HG02870 (cell line): ENCODE data around the gene OR13C4.
"Not testable (repeated sequence)": the region's sequence is repeated elsewhere in the genome, so short reads cannot be mapped to it uniquely, and the experiment has no call there.

Source experiments
- ATAC-seq: cut with Tn5 transposase; IDR thresholded peaks from one replicate; pipeline ENCODE4 v1.9.1; 2021; ENCODE audit warnings: mild to moderate bottlenecking, moderate library complexity; ENCODE audit not compliant: unreplicated experiment

OR13C4 gene

DNA sequence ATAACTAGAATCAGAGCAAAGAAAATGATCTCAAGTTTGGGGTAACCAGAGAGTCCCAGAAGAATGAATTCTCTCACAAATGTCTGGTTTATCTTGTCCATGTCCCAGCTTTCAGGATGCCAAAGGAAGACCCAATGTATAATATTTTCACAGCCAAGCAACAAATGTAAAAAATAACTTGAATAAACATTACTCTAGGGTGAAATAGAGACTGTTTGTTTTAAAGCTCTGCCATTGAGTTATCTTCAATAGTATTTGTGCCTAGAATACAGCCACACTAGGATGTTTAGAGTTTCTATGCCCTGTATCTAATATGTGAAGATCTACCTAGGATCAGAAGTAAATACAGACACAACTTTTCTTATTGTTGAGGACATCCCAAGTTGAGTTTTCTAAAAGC lies at the start of gene OR13C4:
TSS of gene OR13C4 (minus strand) at position 101 of the 400 bp plus-strand sequence. CDS start at position 101, 0 bp downstream.
- ATAC-seq = no peak

DNA sequence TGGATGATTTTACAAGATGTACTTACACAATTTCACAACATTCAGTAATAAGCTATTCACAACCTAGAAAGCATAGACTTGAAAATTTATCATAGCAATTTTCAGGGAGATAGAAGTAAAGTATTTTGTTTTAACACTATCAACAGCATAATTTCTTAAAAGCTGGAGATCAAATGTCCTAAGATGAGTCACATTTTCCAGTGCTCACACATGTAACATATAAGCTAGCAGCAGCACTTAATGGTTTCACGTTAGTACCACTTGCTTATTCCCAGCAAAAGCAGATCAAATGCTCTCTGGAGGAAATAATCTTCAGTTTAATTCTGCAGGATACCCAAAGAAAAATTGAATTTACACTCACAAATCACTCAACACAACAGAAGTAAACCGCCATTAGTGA lies 48.4 kb upstream of the OR13C4 start:
- no peak for ATAC-seq

DNA sequence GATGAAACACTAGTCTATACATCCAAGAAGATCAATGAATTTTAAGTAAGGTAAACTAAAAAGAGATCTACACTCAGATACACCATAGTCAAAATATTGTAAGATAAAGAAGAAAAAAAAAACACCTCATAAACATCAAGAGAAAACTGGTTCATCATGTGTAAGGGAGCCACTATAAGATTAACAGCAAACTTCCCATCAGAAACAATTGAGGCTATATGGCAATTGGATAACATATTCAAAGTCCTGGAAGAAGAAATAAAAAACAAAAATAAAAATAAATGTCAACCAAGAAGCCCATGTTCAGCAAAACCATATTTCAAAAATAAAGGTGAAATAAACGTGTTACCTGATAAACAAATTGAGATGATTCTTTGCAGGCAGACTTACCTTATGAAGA lies 45.6 kb upstream of the OR13C4 start:
- no peak for ATAC-seq

DNA sequence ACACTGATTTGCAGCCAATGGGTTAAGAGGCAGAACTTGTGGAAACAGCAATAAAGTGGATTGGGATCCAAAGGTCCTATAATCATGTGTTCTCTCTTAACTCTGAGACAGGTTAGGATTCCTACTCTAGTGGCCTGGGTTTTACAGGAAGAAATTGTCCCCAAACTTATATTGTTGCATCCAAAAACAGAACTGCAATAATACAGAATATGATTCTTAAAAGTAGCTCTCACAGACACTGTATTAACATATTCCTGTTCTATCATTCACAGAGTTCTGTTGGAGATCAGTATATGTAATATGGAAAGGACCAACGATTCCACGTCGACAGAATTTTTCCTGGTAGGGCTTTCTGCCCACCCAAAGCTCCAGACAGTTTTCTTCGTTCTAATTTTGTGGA lies 41.9 kb upstream of the OR13C4 start, which contains the start of gene OR13C8:
TSS of gene OR13C8 (plus strand) at position 301 of the 400 bp plus-strand sequence. CDS start at position 301, 0 bp downstream.
- ATAC-seq = no peak

DNA sequence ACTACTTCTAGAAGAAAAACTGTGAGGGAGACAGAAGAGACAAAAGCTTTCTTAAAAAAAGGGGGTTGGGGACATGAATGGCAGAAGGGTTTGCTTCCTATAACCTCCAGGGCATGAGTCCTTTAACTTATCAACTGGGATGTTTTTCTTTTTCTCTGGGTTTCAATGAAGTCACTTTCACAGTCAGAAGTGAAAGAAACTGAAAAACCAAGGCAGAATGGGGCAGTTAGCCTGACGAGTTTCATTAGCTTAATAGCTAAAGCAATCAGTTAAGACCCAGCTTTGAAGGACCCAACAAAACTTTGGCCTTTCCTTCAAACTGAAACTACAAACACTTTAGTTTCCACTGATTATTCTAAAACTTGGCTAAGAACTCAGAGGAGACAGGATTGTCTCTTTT lies 37.3 kb upstream of the OR13C4 start:
- ATAC-seq = no peak

DNA sequence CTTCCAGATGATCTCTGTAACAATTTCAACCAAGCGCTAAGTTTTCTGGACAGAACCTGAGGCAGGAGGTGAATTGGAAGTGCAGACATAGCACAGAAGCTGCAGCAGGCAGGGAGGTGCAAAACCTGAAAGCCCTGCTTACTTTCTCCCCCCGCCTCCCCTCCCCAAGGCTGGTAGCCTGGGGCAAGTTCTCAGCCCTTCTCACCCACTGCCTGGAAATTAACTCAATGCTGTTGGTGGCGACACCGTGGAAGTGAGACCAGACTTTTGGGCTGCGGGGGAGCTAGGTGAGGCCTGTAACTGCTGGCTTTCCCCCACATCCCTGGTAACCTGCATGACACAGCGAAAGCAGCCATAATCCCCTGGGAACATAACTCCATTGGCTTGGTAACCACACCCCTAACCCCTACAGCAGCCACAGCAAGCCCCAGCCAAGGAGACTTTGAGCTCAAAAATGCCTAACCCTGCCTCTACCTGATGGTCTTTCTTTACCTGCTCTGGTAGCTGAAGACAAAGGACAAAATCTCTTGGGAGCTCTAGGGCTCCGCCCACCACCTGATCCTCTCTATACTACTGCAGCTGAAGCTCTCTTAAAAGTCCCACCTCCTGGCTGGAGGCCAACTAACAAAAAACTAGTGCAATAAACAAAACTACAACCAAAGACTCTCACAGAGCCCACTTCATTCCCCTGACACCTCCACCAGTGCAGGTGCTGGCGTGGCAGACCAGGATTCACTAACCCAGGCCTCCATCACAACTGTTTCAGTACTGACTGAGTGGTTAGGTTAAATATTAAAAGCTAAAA lies 30.0 kb upstream of the OR13C4 start:
- no peak for ATAC-seq

DNA sequence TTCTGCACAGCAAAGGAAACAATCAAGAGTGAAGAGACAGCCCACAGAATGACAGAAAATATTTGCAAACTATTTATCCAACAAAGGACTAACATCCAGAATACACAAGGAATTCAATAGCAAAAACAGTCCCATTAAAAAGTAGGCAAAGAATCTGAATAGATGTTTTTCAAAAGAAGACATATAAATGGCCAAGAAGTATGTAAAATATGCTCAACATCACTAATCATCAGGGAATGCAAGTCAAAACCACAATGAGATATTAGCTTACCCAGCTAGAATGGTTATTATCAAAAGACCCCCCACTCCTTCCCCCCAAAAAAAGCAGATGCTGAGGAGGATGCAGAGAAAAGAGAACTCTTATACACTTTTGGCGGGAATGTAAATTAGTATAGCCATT lies 28.5 kb upstream of the OR13C4 start:
- ATAC-seq = no peak

DNA sequence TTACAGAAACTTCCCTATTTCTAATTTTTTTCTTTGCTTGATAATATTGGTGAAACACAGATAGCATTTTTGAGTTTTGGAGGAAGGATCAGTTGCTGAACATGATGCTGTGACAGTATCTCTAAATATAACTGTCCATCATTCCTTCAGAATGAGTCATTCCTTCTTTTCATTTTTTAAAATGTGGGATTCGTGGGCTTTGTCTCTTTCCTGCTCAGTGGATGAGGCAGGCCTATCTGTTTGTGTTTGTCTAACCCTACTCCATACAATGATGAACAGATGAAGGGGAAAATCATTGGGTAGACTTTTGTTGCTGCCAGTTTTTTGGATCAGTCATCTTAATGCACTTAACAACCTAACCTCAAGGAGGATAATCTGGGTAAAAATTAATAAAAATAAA lies 26.3 kb upstream of the OR13C4 start:
- ATAC-seq = no peak

DNA sequence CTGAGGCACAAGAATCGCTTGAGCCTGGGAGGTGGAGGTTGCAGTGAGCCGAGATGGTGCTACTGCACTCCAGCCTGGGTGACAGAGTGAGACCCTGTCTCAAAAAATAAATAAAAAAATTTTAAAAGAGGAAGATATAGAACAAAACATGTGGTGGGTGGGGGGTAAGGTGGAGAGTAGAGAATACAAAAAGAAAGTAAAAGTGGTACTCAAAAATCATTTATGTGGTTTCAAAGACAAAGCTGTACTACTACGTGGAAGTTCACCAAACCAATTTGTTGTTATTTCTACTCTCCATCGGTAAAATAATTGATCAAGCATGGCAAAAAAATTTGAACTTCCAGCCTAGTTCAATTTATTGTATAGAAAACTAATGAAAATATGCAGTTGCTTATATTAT lies 17.6 kb upstream of the OR13C4 start:
- no peak for ATAC-seq

DNA sequence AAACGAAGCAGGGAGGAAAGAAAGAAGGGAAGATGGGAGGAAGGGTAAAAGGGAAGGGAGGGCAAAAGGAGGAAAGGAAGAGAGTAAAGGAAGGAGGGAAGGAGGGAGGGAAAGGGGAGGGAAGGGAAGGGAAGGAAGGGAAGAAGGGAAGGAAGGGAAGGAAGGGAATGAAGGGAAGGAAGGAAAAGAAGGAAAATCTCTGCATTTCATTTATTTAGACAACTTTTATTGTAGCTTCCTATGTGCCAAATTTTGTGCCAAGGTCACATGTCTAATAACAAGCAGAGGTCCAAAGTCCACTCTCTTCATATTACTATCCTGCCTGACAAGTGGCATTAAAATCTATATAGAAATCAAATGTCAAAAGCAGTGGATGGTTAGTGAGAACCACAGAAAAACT lies 12.3 kb upstream of the OR13C4 start:
- ATAC-seq = no peak

DNA sequence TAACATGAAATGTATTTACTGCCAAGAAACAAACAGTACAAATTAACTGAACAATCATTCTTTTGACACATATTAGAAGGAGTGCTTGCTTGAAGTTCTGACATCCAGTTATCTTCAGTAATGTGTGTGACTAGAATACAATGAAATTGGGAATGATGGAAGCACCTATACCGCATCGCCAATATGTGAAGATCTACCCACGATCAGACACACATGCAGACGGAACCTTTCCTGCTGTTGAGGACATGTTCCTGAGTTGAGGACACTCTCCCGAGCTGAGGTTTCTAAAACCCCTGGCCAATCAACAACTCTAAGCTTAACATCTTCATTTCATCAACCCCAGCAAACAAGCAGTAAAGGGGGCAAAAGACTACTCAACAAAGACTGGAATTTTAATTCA lies 9.7 kb upstream of the OR13C4 start, which contains the start of gene OR13C3:
TSS of gene OR13C3 (minus strand) at position 101 of the 400 bp plus-strand sequence. CDS start 133 bp downstream, outside the sequence.
- ATAC-seq = no peak

DNA sequence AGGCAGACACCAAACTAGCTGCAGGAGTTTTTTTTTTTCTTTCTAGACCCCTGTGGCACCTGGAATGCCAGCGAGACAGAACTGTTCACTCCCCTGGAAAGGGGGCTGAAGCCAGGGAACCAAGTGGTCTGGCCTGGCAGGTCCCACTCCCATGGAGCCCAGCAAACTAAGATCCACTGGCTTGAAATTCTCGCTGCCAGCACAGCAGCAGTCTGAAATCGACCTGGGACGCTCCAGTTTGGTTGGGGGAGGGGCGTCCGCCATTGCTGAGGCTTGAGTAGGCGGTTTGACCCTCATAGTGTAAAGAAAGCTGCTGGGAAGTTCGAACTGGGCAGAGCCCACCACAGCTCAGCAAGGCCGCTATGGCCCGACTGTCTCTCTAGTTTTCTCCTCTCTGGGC lies 6.8 kb downstream of the OR13C4 start:
- not testable (repeated sequence) for ATAC-seq

DNA sequence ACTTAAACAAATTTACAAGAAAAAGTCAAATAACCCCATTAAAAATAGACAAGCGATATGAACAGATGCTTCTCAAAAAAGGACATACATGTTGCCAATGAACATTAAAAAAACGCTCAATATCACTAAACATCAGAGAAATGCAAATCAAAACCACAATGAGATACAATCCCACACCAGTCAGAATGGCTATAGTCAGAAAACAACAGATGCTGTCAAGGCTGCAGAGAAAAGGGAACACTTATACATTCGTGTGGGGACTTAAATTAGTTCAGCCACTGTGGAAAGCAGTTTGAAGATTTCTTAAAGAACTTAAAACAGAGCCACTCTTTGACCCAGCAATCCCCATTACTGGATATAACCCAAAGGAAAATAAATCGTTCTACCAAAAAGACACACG lies 12.1 kb downstream of the OR13C4 start:
- no peak for ATAC-seq

DNA sequence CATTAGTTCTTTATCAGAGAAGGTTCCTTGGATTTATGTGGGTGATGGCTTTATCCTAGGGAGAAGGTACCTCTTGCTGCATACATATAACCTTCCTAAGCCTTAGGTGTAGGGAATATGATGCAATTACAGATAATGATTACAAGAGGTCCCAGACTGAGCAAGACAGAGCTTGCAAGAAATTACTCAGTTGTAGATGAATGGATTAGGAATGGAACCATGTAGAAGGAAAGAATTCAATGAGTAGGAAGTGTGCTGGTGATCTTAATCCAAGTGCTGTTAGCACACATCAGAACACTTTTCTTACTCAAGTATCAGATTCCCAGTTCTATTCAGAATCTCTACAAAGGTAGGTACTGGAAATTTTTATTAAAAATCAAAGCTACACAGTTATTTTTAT lies 20.4 kb downstream of the OR13C4 start:
- ATAC-seq = no peak

DNA sequence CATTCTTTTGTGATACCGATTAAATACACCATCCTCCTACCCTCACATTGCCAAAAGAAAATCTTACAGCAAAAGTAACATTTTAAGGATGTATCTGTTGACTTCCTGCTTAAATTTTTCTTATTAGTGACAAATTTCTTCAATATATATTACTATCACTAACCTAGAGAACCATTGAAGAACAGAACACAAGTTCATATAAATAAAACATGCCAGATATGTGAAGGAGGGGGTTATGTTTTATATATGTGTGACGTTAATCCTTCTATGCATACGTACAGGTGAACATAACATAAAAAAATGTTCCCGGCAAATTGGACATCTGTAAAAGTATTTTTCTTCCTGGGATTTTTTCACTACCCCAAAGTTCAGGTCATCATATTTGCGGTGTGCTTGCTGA lies 23.0 kb downstream of the OR13C4 start, which contains the start of gene OR13F1:
TSS of gene OR13F1 (plus strand) at position 301 of the 400 bp plus-strand sequence. CDS start at position 301, 0 bp downstream.
- no peak for ATAC-seq

DNA sequence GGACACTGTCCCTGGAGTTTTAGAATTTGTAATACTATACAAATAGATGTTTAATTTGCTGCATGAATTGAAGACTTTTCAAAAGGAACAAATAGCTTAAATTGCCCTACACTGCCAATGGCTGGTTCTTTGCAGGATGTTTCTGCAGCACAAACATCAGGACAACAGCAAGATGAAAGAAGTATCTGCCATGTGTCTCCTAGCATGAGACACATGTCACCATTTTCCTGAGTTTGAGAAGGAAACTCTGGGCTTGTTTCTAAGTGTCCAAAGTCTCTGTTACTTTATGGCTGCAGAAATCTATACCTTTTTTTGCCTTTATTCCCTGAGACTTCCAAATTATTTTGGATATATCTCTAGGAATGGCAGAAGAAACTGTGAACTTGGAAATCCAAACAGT lies 23.6 kb downstream of the OR13C4 start:
- no peak for ATAC-seq

DNA sequence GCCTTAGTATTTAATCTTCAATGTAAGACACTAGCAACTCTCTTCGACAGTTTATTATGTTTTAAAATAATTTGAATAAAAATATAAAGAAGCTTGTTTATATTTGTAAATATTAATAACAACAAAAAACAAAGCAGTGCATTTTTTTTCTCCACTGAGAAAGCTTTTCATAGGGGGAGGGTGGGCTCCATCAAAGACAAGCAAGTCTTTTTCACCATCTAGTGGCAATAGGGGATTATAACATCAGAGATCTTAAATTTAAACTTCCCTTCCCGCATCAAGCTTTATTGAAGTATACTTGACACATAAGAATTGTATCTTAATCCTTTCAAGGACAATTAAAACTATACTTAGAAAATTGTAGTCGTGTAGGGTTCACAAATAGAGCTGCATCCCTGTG lies 32.2 kb downstream of the OR13C4 start:
- no peak for ATAC-seq

DNA sequence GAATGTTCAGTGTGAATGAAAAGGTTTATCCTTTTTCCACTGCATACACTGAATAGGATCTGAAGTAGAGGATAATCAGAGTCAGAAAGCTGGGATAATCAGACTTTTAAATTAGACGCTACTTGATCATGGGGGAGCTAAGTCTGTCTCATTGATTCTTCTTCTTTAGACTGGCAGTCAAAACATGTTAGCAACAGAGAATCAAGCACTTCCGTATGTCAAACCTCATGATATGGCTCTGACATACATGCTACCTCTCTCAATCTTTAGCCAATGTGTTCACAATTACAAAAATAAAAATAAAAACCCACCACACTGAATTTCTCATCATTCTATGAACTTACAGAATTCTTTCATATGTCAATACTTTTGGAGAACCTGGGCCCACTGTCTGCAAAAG lies 42.0 kb downstream of the OR13C4 start:
- no peak for ATAC-seq

DNA sequence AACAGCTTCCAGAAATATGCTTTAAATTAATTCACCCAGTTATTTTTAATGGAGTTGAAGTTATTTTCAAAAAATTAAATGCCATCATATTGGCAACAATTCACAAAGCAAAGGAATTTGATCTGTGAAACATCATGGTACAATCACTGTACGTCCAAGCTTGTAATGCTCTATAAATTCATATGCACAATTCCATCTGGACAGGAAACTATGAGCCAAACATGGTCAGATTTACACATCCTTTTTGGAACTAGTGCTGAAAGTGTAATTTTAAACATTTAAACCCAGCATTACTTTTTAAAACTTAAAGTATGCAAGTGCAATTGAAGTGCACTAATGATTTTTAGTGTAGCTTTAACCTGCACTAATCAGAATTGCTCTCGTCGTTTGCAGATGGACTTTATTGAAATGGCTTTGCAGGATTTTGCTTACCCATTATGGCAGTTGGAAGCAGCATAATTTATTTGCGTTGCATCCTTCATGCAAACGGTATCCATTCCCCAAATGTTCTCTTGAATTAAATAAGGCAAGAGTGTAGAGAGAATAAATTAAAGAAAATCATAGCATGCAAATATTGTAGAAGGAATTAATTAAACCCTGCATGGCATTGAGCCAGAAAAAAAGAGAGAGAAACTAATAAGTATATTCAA lies 44.0 kb downstream of the OR13C4 start:
- no peak for ATAC-seq
